ENCODE results near the gene VEGFD. TPM values are rescaled to one million over a fixed set of nuclear protein-coding genes. Genes with fewer than 3 reads are reported as not detected.

VEGFD gene
- total and polyA plus RNA-seq, 2 donors (not counting 3 experiments of a cell fraction or from before 2014, with no cell fraction given): 0.40 to 0.64 TPM

GRCh38 chrX:15399962-15400391, 15.8 kb upstream of the VEGFD start:
- Histone ChIP-seq H3K4me1 (ENCODE audit: control insufficient read depth, extremely low read depth, insufficient read depth, low read length) (peaks cover 5% of the 10 kb centered on the region), H3K36me3 (ENCODE audit: control insufficient read depth in 2 of 2, extremely low read depth in 1 of 2, insufficient read depth in 2 of 2, low read length in 2 of 2) (peaks cover 2% of the 10 kb centered on the region in 2 experiments), H3K9me1 (replicated peaks; ENCODE audit: control insufficient read depth, extremely low read depth, insufficient read depth, low read length) (no peaks in the 10 kb centered on the region), H3K9me3 (replicated peaks; ENCODE audit: control insufficient read depth, insufficient read depth, low read length) (no peaks in the 10 kb centered on the region), H4K20me1 (replicated peaks; ENCODE audit: control insufficient read depth, extremely low read depth, insufficient read depth, low read length) (no peaks in the 10 kb centered on the region), H2AFZ (ENCODE audit: low read depth, low read length) (no peak overlapping the region), H3K27me3 (ENCODE audit: control insufficient read depth in 2 of 2, insufficient read depth in 2 of 2, low read length in 2 of 2) (no peaks in the 10 kb centered on the region), H3K79me2 (ENCODE audit: control insufficient read depth, insufficient read depth, low read length) (no peaks in the 10 kb centered on the region), H3K9ac (replicated peaks; ENCODE audit: extremely low read depth, insufficient read depth, low read length) (no peak overlapping the region), H3K4me3 (replicated peaks in 1 of 3; ENCODE audit: insufficient read depth in 1 of 3, low read depth in 1 of 3, low read length in 3 of 3) (no peak overlapping the region), H3K4me2 (ENCODE audit: insufficient read depth, low read length) (no peak overlapping the region), H3K27ac (ENCODE audit: insufficient read depth, low read depth, low read length) (no peak overlapping the region)
- no TSS peak for BruUV-seq (replicated peaks)
- CTCF ChIA-PET: no interaction called here
- intact Hi-C loops (cut with micrococcal nuclease) (loop anchor here (5.0 kb wide), 1 partner anchor 67 kb away; no protein-coding TSS in a partner anchor), dilution Hi-C loops (cut with MboI; ENCODE audit: extremely low pct_ligation_motif_present, low sequenced_read_pairs) (no loop called here)
- no peak for TF ChIP-seq MAX (IDR thresholded peaks at IDR 0.05; ENCODE audit: insufficient read depth, insufficient read length)
- FAIRE-seq (no peak), DNase-seq (ENCODE audit: low read depth, low spot score) (no peak)
- POLR2A ChIA-PET: no interaction called here

DNA sequence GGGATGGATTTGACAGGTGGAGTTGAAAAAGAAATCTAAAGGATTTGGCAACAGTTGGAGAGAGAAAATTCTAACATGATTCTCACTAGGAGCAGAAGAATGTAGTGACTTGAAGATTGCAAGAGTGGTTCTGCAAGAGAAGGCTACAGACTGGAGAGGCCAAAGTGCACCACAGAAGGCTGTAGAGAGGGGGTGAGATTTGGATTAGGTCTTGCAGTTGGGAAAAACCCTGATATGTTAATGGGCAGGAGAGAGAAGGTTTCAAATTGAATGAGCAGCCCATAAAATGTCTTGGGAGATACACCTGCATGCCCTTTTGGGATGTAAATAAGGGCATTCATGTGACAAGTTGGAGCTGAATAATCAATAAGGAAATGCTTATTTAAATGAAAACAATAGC, 14.7 kb upstream of the VEGFD start:
- TF ChIP-seq POLR2AphosphoS5 (IDR thresholded peaks at IDR 0.05; ENCODE audit: insufficient read depth, low read depth, low read length): no peak
- TF ChIP-seq, protein P1, sequence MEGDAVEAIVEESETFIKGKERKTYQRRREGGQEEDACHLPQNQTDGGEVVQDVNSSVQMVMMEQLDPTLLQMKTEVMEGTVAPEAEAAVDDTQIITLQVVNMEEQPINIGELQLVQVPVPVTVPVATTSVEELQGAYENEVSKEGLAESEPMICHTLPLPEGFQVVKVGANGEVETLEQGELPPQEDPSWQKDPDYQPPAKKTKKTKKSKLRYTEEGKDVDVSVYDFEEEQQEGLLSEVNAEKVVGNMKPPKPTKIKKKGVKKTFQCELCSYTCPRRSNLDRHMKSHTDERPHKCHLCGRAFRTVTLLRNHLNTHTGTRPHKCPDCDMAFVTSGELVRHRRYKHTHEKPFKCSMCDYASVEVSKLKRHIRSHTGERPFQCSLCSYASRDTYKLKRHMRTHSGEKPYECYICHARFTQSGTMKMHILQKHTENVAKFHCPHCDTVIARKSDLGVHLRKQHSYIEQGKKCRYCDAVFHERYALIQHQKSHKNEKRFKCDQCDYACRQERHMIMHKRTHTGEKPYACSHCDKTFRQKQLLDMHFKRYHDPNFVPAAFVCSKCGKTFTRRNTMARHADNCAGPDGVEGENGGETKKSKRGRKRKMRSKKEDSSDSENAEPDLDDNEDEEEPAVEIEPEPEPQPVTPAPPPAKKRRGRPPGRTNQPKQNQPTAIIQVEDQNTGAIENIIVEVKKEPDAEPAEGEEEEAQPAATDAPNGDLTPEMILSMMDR (IDR thresholded peaks at IDR 0.05; ENCODE audit: extremely low read depth in 1 of 2, insufficient read depth in 1 of 2, low read depth in 1 of 2, low read length in 2 of 2): no peak
- no peak for TF ChIP-seq EZH2 (IDR thresholded peaks at IDR 0.05; ENCODE audit: borderline replicate concordance, low read depth, low read length, severe bottlenecking)
- no peak for TF ChIP-seq MYC (IDR thresholded peaks at IDR 0.05; ENCODE audit: low read depth, low read length)
- no peak for TF ChIP-seq MAX (IDR thresholded peaks at IDR 0.05; ENCODE audit: insufficient read depth, insufficient read length)
- FAIRE-seq: no peak
- no TSS peak for BruUV-seq (replicated peaks)
- H3K36me3 ChIP-seq (ENCODE audit: control insufficient read depth in 2 of 2, extremely low read depth in 1 of 2, insufficient read depth in 2 of 2, low read length in 2 of 2): peaks cover 2% of the 10 kb centered on the region in 2 experiments
- no peak overlapping the region for H3K27ac ChIP-seq (ENCODE audit: insufficient read depth, low read depth, low read length)
- no peaks in the 10 kb centered on the region for H3K79me2 ChIP-seq (ENCODE audit: control insufficient read depth, insufficient read depth, low read length)
- dilution Hi-C loops (cut with MboI; ENCODE audit: extremely low pct_ligation_motif_present, low sequenced_read_pairs): no loop called here
- H3K9ac ChIP-seq (replicated peaks; ENCODE audit: extremely low read depth, insufficient read depth, low read length): no peak overlapping the region
- H3K4me1 ChIP-seq (ENCODE audit: control insufficient read depth, extremely low read depth, insufficient read depth, low read length): no peaks in the 10 kb centered on the region
- no peaks in the 10 kb centered on the region for H3K9me3 ChIP-seq (replicated peaks; ENCODE audit: control insufficient read depth, insufficient read depth, low read length)
- no peak overlapping the region for H3K4me2 ChIP-seq (ENCODE audit: insufficient read depth, low read length)
- intact Hi-C loops (cut with micrococcal nuclease): no loop called here
- POLR2A ChIA-PET: no interaction called here
- no peaks in the 10 kb centered on the region for H4K20me1 ChIP-seq (replicated peaks; ENCODE audit: control insufficient read depth, extremely low read depth, insufficient read depth, low read length)
- DNase-seq (ENCODE audit: low read depth, low spot score): no peak
- no peak overlapping the region for H3K4me3 ChIP-seq (replicated peaks in 1 of 3; ENCODE audit: insufficient read depth in 1 of 3, low read depth in 1 of 3, low read length in 3 of 3)
- no peak overlapping the region for H2AFZ ChIP-seq (ENCODE audit: low read depth, low read length)
- H3K9me1 ChIP-seq (replicated peaks; ENCODE audit: control insufficient read depth, extremely low read depth, insufficient read depth, low read length): no peaks in the 10 kb centered on the region
- CTCF ChIA-PET: no interaction called here
- no peaks in the 10 kb centered on the region for H3K27me3 ChIP-seq (ENCODE audit: control insufficient read depth in 2 of 2, insufficient read depth in 2 of 2, low read length in 2 of 2)
